Gastroesophageal sphincter (tissue), 4 donors: Measurements from ENCODE around the gene TMEM222. TPM values are rescaled to one million over a fixed set of nuclear protein-coding genes. Genes with fewer than 3 reads are reported as not detected.

Experiments
- ATAC-seq: fragments of 150-250 bp; one replicate; pipeline ENCODE4 v1.9.1; 2016; ENCODE audit warnings: mild to moderate bottlenecking, moderate library complexity
- H3K27ac ChIP-seq, 4 donors: fragments of 200-600 bp; sonication (generic) in 3 of 4; 1 replicate in 3 of 4; 2 replicates in 1 of 4; pipeline ENCODE4 v1.5.1; 2016 to 2019
- H3K27me3 ChIP-seq: fragments of 200-600 bp; sonication (generic); one replicate; pipeline ENCODE4 v1.5.1; 2019
- H3K36me3 ChIP-seq, 2 donors: fragments of 200-600 bp; sonication (generic); one replicate each; pipeline ENCODE4 v1.5.1; 2019; ENCODE audit warnings: control low read depth in 1 of 2
- H3K4me1 ChIP-seq, 3 donors: fragments of 200-600 bp; sonication (generic); 1 replicate in 2 of 3; 2 replicates in 1 of 3; pipeline ENCODE4 v1.5.1; 2016 to 2019; ENCODE audit warnings: control low read depth in 2 of 3
- H3K4me3 ChIP-seq, 2 donors: fragments of 200-600 bp; sonication (generic); one replicate each; pipeline ENCODE4 v1.5.1; 2019; ENCODE audit warnings: mild to moderate bottlenecking in 1 of 2, moderate library complexity in 1 of 2
- H3K9me3 ChIP-seq, 3 donors: fragments of 200-600 bp; sonication (generic); one replicate each; pipeline ENCODE4 v1.5.1; 2017 to 2019; ENCODE audit warnings: control low read depth in 2 of 3
- EP300 ChIP-seq: sonication (generic); formaldehyde crosslinking; IDR thresholded peaks from one replicate; pipeline ENCODE4 v1.6.1; 2017; ENCODE audit warnings: antibody characterized with exemption, mild to moderate bottlenecking
- POLR2A ChIP-seq, 2 donors: fragments of 450-650 bp; IDR thresholded peaks; one replicate each; pipeline ENCODE4 v1.6.1; 2017; ENCODE audit warnings: antibody characterized with exemption in 2 of 2, mild to moderate bottlenecking in 2 of 2, moderate library complexity in 1 of 2
- POLR2AphosphoS5 ChIP-seq: sonication (generic); formaldehyde crosslinking; IDR thresholded peaks from one replicate; pipeline ENCODE4 v1.6.1; 2017; ENCODE audit warnings: antibody characterized with exemption
- WGBS, 2 donors: methylation state at CpG; one replicate each; pipeline ENCODE4 v1.1.5; 2018; ENCODE audit warnings: low coverage in 1 of 2; 5-methylcytosine and 5-hydroxymethylcytosine counted together
- total RNA-seq, 4 donors: library from RNA; depleted of rRNA; stranded (reverse); fragments of >200 nt; gene quantifications; one replicate each; pipeline ENCODE4 v1.1.0, GENCODE V29; 2016
- TF ChIP-seq, protein P1 (sequence below), 4 experiments: fragments of 200-600 bp in 2 of 4; fragments of 450-650 bp in 2 of 4; sonication (generic) in 1 of 4; IDR thresholded peaks; one replicate each; pipeline ENCODE4 v1.5.1; 2017 to 2019; ENCODE audit warnings: antibody characterized with exemption in 4 of 4, mild to moderate bottlenecking in 2 of 4, moderate library complexity in 2 of 4

The TMEM222 gene
- total RNA-seq, 4 donors from 2014 or later = 15.6 to 28.6 (median 24.1) TPM

DNA sequence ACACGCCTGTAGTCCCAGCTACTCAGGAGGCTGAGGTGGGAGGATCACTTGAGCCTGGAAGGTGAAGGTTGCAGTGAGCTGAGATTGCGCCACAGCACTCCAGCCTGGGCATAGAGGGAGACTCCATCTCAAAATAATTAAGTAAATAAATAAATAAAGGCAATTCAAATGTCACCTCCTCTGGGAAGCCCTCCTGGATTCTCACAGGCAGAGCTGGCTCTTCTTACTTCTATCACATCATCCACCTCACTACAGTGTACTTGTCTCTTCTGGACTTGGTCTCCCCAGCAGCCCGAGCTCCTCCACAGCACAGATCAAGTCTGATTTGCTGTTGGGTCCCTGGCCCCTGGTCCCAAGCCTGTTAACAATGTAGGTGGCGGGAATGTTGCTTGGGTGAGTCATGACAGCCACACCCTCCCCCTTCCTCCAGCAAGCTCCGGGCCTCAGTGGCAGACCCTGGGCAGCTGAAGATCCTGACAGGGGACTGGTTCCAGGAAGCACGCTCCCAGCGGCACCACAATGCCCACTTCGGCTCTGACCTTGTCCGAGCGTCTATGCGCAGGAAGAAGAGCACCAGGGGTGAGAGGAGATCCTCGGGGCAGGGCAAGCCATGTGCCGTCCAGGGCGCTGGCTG lies 25.1 kb downstream of the TMEM222 start:
- no peaks in the 10 kb centered on the region for H3K9me3 ChIP-seq
- H3K4me3 ChIP-seq = no peak overlapping the region
- WGBS, 2 donors = 77% methylated on average over 3 of the region's 14 CpGs; no CpG with 5 or more reads in 1 of the 2 donors
- H3K4me1 ChIP-seq = peaks cover 0 to 31% (median 20%) of the 10 kb centered on the region in 3 donors
- no peak for ATAC-seq
- TF ChIP-seq POLR2AphosphoS5 (no peak), POLR2A (IDR thresholded peaks at IDR 0.05) (no peak), EP300 (no peak)
- TF ChIP-seq, protein P1, sequence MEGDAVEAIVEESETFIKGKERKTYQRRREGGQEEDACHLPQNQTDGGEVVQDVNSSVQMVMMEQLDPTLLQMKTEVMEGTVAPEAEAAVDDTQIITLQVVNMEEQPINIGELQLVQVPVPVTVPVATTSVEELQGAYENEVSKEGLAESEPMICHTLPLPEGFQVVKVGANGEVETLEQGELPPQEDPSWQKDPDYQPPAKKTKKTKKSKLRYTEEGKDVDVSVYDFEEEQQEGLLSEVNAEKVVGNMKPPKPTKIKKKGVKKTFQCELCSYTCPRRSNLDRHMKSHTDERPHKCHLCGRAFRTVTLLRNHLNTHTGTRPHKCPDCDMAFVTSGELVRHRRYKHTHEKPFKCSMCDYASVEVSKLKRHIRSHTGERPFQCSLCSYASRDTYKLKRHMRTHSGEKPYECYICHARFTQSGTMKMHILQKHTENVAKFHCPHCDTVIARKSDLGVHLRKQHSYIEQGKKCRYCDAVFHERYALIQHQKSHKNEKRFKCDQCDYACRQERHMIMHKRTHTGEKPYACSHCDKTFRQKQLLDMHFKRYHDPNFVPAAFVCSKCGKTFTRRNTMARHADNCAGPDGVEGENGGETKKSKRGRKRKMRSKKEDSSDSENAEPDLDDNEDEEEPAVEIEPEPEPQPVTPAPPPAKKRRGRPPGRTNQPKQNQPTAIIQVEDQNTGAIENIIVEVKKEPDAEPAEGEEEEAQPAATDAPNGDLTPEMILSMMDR (IDR thresholded peaks at IDR 0.05) = no peak
- peaks cover 46% of the 10 kb centered on the region for H3K27me3 ChIP-seq
- no peaks in the 10 kb centered on the region for H3K36me3 ChIP-seq
- H3K27ac ChIP-seq = no peak overlapping the region

DNA sequence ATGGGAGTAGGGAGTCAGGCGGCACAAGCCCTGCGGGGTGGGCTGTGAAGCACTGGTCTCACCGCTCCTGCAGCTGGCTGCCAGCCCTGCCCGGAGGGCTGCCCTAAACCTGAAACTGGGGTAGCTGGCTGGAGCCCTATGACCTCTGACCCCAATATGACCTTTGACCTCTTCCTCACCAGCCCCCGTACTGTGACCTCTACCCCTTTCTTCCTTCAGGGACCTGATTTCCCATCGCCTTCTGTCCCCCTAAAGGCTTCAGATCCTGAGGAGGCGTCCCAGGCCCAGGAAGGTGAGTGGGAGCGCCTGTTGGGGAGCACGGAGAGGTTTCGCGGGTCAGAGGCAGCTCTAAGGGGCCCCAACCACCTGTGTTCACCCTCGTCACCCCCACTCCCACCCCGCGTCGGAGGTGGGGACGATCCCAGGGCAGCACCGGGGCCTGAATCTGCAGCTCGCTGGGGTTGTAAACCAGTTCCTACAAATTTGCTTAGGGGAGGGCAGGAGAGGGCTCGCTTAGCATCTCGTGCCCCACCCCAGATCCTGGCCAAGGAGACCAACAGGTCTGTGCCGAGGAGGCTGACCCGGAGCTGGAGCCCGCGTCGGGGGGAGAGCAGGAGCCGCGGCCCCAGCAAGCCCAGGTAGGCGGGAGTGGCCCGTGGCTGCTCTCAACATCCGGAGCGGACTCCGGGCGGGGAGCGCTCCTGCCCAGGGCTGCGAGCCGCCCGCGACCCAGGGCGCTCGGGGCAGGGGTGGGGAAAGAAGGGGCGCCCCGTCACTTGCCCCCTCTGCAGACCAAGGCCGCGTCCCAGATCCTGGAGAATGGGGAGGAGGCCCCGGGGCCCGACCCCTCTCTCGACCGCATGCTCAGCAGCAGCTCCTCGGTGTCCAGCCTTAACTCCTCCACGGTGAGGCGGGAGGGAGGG lies 27.2 kb downstream of the TMEM222 start:
- peak; percentile 46 for ATAC-seq
- WGBS, 2 donors = 60 to 85% methylated on average over 4 to 5 of the region's 51 CpGs
- TF ChIP-seq, protein P1 (IDR thresholded peaks at IDR 0.05) = peak in 1 of 4 experiments; percentile 24
- no peak for TF ChIP-seq EP300
- no peaks in the 10 kb centered on the region for H3K9me3 ChIP-seq
- H3K4me1 ChIP-seq = peaks cover 0 to 31% (median 20%) of the 10 kb centered on the region in 3 donors
- H3K27me3 ChIP-seq = peaks cover 46% of the 10 kb centered on the region
- peak overlapping the region in 1 of 4 donors; percentile 2 for H3K27ac ChIP-seq
- peaks cover 0 to 15% of the 10 kb centered on the region in 2 donors for H3K36me3 ChIP-seq
- H3K4me3 ChIP-seq = peak overlapping the region; percentile 26 to 53

DNA sequence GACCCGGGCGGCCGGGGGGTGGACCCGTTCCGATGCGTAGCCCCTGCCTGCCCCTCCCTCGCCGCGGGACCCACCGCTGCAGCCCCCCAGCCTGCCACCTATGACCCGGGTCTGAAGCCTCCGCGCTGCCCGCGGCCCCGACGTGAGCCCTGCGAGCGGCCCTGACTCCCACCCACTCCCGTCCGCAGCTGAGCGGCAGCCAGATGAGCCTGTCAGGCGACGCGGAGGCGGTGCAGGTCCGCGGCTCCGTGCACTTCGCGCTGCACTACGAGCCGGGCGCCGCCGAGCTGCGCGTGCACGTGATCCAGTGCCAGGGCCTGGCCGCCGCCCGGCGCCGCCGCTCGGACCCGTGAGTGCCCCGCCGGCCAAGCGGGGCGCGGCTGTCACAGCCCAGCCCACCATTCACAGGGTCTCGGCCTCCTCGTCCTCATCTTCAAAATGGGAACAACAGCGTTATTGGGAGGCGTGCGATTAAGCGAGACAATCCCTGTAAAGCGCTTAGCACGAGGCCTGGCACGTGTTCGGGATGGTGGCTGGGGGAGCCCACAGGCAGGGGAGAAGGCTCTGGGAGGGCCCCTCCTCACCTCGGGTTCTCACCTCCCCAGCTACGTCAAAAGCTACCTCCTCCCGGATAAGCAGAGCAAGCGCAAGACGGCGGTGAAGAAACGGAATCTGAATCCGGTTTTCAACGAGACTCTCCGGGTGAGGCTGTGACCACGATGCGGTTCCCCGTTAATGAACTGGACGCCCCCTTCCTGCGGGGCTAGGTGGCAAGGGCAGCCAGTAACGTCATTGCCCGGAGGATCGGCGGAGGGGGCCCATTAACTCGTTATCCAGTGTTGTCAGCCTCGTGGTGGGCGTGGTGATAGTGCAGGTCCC lies 28.1 kb downstream of the TMEM222 start:
- no peak for TF ChIP-seq EP300
- peak; percentile 28 for TF ChIP-seq POLR2AphosphoS5
- 7% methylated on average over 22 of the region's 84 CpGs; no CpG with 5 or more reads in 1 of the 2 donors for WGBS, 2 donors
- Histone ChIP-seq H3K9me3 (no peaks in the 10 kb centered on the region), H3K27ac (peak overlapping the region in 1 of 4 donors; percentile 48), H3K36me3 (peaks cover 0 to 24% of the 10 kb centered on the region in 2 donors), H3K27me3 (peaks cover 46% of the 10 kb centered on the region), H3K4me1 (peaks cover 0 to 31% (median 20%) of the 10 kb centered on the region in 3 donors), H3K4me3 (peak overlapping the region; percentile 26 to 53)
- ATAC-seq = peak; percentile 80

DNA sequence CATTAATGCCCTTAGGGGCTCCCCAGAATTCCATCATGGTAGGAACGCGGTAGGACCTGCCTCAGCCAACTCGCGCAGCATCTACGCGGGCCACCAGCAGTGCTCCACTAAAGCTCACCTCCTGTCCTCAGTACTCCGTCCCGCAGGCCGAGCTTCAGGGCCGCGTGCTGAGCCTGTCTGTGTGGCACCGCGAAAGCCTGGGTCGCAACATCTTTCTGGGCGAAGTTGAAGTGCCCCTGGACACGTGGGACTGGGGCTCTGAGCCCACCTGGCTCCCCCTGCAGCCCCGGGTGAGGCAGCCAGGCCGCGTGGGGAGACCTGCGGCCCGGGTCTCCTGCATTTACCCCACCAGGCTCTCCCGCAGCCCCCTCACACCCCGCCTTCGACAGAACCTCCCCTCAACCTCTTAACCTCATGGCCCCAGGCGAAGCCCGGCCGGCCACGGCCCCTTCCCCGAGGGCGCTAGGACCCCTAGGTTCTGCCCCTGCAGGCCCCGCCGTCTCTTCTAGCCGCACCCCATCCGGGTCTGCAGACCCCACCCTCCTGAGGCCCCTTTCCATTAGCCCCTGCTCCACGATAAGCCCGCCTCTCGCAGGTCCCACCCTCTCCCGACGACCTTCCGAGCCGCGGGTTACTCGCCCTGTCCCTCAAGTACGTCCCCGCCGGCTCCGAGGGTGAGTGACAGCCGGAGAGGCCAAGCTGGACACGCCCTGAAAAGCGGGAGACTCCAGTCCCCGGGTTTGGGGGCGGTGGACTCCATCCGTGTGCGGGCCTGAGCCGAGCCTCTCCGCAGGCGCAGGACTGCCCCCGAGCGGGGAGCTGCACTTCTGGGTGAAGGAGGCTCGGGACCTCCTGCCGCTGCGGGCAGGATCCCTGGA lies 28.9 kb downstream of the TMEM222 start:
- Histone ChIP-seq H3K4me3 (peak overlapping the region in 1 of 2 donors; percentile 53), H3K9me3 (no peaks in the 10 kb centered on the region), H3K27me3 (peaks cover 46% of the 10 kb centered on the region), H3K36me3 (peaks cover 0 to 33% of the 10 kb centered on the region in 2 donors), H3K4me1 (peaks cover 0 to 31% (median 20%) of the 10 kb centered on the region in 3 donors), H3K27ac (peak overlapping the region in 3 of 4 donors; percentile 27 to 57 (median 48))
- no CpG with 5 or more reads among the region's 62 CpGs for WGBS, 2 donors
- TF ChIP-seq POLR2AphosphoS5 = peak; percentile 32
- TF ChIP-seq EP300 = no peak
- TF ChIP-seq, protein P1 (IDR thresholded peaks at IDR 0.05) = peak in 1 of 4 experiments; percentile 20
- TF ChIP-seq POLR2A (IDR thresholded peaks at IDR 0.05) = no peak
- ATAC-seq = peak; percentile 50
